GM21786 (cell line): ENCODE results near the gene ABCG2.
"Not testable (repeated sequence)": the region's sequence is repeated elsewhere in the genome, so short reads cannot be mapped to it uniquely, and the experiment has no call there.

ENCODE experiments used
- ATAC-seq: cut with Tn5 transposase; IDR thresholded peaks from one replicate; pipeline ENCODE4 v1.9.1; 2021; ENCODE audit not compliant: unreplicated experiment

Gene ABCG2

GRCh38 chr4:88169298-88169697 lies 10.9 kb upstream of the ABCG2 start:
- ATAC-seq: no peak

DNA sequence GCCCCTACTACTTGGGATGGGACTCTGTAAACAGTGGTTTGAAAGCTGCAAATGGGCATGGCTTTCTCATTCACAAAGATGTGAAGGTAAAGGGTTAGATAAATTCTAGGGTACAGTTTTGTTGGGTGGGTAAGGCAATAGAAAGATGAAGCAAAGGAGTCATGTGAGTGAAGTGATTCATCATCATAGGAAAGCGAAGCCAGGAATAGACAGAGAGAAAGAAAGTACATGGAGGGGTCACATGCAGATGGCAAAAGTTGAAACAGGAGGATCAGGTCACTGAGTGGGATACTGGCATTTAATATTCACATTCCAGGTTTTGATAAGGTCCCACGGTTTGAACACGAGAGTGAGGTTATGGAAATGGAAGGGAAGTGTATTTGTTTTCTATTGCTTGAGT lies 8.2 kb upstream of the ABCG2 start:
- ATAC-seq: no peak

GRCh38 chr4:88163336-88163735 lies 4.9 kb upstream of the ABCG2 start:
- no peak for ATAC-seq

DNA sequence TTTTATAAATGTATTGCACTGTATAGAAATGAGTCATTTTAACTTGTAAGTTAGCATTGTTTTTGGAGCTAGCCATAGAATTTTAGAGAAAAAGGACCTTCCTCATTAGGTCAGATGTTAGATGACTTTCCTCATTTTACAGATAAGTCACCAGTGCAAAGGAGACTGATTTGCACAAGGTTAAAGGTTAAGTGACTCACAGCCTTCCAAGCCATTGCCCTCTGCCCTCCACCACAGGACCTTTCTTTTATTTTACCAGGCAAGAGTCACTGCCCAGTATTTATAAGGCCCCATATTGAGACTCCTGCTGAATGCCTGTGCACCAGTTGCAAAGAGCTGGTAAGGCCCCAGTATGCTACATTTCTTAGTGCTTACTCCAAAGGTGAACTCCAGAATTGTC lies 4.2 kb upstream of the ABCG2 start:
- no peak for ATAC-seq

- peak; percentile 32 for ATAC-seq
Measured at GRCh38 chr4:88159229-88159725, 838 bp upstream of the ABCG2 start.

DNA sequence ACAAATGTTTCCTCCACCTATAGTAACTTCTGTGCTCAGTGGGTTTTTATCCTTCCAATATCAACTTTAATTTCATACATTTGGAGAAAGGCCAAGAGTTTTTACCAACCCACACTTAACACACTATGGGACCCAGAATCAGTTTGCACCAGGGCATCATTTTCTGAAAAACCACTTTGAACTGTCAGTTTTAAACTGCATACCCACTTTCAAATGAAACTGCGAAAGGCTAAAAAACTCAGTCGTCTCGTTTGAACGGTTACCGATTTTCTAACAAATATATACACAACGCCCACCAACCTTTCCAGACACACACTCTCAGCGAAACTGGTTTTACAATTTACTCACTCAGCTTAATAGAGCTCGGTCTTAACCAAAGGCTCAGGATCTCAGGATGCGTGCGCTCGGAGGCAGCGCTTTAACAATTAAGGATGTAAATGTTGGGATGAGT lies 376 bp downstream of the ABCG2 start:
- peak; percentile 30 for ATAC-seq

- ATAC-seq: not testable (repeated sequence)
Measured at GRCh38 chr4:88152331-88152730, 6.1 kb downstream of the ABCG2 start.

DNA sequence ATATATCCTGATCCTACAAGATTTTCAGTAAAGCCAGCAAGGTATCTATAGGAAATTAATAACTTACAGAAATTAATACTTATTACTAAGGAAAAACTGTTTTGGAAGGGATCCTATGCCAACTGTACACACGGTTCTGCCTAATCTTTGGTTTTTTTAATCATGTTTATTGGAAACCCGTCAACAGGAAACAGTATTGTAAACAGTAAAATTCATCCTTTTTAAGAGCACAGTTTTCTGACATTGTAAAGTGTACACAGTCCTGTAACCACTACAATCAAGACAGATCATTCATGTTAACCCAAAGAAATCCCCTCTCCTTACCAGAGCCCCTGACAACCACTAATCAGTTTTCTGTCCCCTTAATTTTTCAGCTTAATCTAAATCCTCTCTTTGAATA lies 9.9 kb downstream of the ABCG2 start:
- no peak for ATAC-seq

GRCh38 chr4:88147799-88148217 lies 10.6 kb downstream of the ABCG2 start:
- ATAC-seq: no peak

GRCh38 chr4:88146891-88147290 lies 11.5 kb downstream of the ABCG2 start:
- no peak for ATAC-seq

DNA sequence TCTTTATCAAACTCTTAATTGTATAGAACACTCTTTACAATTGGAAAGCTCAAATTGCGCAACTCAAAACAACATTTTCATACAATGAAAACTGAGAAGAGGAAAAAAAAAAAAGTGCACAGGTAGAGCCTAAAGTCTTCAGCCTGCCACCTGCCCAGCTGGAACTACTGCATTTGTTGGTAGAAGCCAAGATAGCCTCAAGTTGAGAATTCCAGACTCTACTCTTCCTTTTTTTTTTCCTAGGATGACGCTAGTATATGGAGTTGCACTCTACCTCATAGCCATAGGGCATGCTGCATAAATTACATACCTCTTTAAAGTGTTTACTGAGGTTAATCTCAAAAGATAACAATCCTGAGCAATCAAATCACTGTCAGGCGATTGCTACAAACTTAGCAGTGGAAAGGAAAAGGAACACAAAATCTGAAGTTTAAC lies 13.6 kb downstream of the ABCG2 start:
- ATAC-seq: no peak

DNA sequence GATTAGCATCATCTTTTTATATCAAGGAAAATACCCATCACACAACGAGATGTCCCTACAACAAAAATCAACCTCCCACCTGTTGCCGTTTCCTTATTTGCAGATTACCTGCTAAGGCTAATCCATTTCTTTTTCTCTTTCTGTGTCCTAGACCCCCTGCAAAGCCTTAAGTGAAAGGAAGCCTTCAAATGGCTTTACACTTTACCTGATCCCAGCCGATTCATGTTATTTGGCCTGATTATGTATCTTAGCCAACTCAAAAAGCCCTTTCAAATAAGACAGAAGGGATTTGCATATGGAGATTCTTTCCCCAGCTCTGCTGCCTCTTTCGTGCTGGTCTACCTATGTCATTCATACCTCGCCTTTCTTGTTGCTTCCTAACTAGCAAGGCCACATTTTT lies 14.4 kb downstream of the ABCG2 start:
- no peak for ATAC-seq

DNA sequence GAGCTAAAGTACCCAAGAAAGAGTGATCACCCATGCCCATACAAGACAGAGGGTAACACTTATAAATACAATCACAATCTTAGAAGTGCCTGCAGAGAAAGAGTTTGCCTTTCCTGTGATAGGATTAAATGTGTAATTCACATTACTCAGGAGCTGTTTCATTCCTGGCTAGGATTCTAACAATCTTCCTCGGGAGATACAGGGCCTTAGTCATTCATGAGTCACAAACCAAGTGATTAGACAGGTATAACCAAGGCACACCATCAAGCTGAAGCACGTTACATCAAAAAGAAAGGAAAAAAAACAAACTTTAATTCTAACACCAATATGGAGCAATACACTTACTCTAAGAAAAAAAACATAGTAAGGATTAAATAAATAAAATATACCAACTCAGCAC lies 14.9 kb downstream of the ABCG2 start:
- no peak for ATAC-seq

GRCh38 chr4:88138561-88138960 lies 19.9 kb downstream of the ABCG2 start:
- ATAC-seq: no peak

DNA sequence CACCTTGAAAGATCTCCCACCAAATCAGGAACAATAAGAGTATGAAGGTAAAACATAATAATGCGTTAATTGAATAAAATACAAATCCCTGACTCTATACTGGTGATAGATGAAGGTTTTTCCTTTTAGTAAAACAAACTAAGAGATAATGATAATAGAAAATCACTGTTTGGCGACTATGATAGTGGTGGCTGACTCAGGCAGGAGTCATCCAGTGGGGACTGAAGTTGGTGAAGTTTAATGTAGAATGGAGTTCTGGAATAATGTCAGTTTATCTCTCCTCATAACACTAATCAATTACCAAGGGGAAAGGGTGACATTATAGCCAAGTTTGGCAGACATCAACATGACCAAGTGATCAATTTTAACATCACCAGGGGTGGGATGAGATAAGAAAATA lies 21.3 kb downstream of the ABCG2 start:
- ATAC-seq: no peak

DNA sequence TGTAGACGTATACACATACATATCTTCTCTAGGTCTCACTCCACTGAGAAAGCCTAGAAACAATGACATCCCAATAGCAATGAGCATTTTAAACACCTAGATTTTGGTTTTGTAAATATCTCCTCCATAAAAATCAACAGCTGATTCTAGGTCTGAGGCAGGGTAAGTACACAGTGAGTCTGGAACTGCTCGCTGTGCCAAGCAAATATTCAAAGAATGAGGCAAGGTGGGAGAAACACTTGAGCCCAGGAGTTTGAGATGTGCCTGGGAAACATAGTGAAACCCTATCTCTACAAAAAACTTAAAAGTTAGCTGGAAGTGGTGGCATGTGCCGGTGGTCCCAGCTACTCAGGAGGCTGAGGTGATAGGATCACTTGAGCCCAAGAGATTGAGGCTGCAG lies 22.2 kb downstream of the ABCG2 start:
- ATAC-seq: no peak

GRCh38 chr4:88135356-88135663 lies 23.1 kb downstream of the ABCG2 start:
- ATAC-seq: no peak

DNA sequence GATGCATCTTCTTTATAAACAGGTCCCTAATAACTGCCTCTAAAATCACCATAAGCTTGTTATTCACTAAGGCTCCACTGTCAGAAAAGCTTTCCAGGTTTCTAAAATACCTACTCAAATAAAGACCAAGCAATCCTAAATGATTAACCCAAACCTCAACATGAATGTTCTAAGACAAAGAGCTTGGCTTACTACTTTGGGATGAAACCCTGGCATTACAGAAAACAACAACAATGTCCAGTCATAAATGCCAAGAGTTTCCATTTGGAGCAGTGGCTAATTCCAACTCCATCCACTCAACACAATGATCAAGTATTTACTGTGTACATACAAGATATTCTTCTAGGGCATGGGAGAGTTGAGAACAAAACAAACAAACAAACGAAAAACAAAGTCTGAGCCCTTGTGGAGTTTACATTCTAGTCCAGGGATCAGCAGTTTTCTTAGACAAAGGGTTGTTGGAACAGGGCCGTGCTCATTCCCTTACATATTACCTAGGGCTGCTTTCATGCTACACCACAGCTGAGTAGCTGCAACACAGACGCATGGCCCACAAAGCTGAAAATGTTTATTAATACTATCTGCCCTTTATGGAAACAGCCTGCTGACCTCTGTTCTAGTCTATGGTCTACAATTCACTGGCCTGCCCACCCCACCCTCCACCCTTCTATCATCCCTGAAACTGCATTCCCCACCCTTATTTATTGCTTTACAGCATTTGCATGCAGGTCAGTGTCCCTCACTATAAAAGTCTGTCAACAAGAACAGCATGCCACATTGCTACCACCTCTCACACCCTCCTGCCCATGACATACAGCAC lies 23.7 kb downstream of the ABCG2 start:
- ATAC-seq: no peak

DNA sequence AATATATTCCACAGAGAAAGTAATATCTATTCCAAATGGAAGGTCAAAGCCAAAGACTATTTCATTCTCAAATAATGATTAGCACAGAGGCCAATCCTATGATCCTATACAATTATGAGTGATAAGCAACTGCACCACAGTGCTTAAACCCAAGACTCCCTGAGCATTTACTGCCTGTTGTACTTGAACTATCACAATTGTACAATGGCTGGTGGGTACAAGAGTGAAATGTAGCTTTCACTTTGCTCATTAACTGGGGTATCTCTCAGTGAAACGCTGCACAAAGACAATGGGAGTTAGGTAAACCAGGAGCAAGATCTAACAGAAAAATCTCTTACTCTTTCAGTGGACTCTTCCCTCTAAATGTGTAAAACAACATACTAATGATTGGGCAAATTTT lies 24.3 kb downstream of the ABCG2 start:
- no peak for ATAC-seq

- no peak for ATAC-seq
Measured at GRCh38 chr4:88130544-88131305, 27.7 kb downstream of the ABCG2 start.

DNA sequence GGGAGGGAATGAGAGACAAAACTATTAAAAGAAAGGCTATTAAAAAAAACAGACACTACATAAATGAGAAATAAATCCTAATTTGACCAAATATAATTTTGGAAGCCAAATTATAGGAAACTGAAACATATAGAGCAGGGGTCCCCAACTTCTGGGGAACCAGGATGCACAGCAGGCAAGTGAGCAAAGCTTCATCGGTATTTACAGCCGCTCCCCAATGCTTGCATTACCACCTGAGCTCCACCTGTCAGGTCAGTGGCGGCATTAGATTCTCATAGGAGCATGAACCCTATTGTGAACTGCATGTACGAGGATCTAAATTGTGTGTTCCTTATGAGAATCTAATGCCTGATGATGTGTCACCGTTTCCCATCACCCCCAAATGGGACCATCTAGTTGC lies 28.4 kb downstream of the ABCG2 start:
- no peak for ATAC-seq

GRCh38 chr4:88122260-88122659 lies 36.2 kb downstream of the ABCG2 start:
- ATAC-seq: not testable (repeated sequence)
